HG02759 (cell line): Measurements from ENCODE around the gene ENAH.
"Not testable (repeated sequence)": the region's sequence is repeated elsewhere in the genome, so short reads cannot be mapped to it uniquely, and the experiment has no call there.

Experiments used
- ATAC-seq: cut with Tn5 transposase; IDR thresholded peaks from one replicate; pipeline ENCODE4 v1.9.1; 2021; ENCODE audit warnings: mild to moderate bottlenecking, moderate library complexity; ENCODE audit not compliant: unreplicated experiment

The ENAH gene

DNA sequence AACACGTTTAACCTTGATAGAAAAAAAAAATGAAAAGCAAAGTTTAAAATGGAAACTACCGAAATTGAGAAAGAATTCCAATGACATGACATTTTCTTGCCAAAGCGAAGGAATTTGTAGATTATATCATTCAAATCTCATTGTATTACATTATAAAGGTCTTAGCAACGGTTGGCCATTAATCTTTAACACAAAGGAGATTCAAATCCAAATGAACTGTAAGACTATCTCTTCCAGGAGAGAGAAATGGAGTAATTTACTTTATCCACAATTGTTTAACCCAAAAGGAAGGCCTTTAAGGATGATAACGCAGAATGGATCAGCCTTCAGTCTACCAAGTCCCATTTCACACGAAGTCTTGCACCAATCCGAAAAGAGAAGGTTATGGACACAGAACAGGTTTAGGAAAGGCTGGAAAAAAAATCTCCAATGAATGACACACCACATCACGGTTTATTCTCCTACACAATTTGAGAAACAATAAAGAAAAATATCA is 1.5 kb downstream of the ENAH start:
- ATAC-seq = no peak

DNA sequence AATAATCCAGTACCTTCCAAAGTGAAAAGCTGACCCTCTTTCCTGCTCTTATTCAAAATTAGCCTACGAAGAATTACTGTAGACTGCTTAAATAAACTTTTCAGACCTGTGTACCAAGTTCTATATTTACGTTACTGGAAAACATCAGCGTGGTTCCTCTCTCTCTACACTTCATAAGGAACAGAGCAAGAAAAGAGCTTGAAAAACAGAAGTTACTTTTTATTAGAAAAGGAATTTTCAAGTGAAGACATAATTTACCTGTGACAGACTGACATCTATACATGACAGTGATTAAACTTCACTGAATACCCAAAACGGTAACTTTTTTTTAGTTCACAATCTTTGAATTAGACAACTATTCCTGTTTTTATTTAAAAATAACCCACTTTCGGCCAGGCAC is 2.7 kb downstream of the ENAH start:
- ATAC-seq = no peak

DNA sequence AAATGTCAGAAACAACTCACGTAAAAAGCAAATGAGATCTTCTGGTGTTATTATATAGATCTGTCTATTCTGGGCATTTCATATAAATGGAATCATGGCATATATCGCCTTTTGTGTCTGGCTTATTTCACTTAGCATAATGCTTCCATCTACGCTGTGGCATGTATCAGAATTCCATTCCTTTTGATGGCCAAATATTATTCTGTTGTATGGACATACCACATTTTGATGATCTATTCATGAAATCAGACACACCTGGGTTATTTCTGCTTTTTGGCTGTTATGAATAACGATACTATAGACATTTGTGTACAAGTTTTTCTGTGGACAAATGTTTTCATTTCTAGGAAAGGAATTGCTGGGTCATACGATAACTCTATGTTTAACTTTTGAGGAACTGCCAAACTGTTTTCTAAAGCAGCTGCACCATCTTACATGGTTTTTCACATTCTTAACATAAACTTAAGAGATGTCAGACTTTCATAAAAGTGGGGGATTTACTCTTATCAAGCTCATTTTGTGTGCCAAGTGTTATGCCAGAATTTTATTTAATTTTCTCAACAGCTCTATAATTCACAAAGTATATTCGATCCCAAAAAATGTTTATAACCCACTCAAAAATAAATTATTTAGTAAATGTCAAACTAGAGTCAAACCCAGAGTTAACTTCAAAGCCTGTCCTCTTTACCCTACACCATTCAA is 7.6 kb downstream of the ENAH start:
- no peak for ATAC-seq

- no peak for ATAC-seq
Measured at GRCh38 chr1:225644666-225645065, 8.3 kb downstream of the ENAH start.

GRCh38 chr1:225642177-225642576 is 10.7 kb downstream of the ENAH start:
- no peak for ATAC-seq

DNA sequence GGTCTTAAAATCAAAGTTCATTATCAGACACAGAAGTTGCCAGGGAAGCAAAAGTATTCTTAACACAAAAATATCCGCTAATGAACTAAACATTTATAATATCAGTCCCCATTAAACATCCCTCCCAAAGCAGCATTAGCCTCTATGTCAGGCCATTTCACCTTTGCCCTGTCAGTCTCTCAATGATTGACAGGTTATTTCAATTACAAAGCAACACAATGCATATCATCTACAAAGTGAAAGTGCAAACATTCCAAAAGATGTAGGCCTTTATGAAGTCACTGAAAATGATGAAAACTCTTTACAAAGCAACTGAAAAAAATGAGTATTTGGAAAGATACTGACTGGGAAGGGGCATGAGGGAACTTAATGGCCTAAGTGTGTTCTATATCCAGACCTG is 14.1 kb downstream of the ENAH start:
- ATAC-seq = no peak

DNA sequence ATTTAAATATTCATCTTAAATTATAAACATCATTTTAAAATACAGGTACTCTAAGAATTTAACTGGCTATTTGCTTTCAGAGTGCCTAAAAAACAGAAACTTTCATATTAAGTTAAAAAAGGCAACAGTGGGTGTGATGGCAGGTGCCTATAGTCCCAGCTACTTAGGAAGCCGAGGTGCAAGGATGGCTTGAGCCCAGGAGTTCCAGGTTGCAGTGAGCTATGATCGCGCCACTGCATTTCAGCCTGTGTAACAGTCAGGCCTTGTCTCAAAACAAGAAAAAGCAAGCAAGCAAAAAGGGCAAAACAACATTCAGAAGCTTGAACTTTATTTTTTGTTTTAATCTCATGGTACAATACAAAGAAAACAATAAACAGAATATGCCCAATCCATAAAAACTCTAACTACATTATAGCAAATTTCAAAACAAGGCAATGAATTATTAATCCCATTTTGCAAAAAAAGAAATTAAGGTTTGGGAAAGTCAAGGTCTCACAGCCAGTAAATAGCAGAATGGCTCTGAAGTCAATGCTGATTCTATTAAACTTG is 15.2 kb downstream of the ENAH start:
- ATAC-seq = no peak

DNA sequence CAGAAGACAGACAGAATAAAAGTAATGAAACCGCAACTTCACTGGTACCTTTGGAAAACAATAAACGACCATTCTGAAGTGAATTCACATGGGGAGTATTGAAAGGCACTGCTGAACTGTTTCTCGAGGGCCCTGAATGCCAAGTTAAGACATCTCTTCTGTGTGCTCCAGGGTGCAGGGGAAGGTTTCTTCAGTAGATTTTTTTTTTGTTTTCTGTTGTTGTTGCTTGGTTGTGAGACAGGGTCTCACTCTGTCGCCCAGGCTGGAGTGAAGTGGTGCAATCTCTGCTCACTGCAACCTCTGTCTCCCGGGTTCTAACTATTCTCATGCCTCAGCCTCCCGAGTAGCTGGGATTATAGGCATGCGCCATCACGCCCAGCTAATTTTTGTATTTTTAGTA is 15.9 kb downstream of the ENAH start:
- not testable (repeated sequence) for ATAC-seq

DNA sequence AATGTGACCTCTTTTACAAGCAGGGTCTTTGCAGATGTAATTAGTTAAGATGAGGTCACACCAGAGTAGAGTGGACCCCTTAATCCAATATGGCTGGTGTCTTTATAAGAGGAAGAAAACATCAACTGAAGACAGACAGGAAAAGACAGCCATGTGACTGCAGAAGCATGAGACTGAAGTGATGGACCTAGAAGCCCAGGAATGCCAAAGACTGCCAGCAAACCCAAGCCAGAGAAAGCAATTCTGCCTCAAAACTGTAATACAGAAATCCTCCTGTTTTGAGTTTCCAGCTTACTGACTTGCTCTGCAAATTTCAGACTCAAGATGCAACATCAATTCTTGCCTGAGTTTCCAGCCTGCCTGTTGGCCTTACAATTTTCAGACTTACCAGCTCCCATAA is 17.3 kb downstream of the ENAH start:
- ATAC-seq = no peak

DNA sequence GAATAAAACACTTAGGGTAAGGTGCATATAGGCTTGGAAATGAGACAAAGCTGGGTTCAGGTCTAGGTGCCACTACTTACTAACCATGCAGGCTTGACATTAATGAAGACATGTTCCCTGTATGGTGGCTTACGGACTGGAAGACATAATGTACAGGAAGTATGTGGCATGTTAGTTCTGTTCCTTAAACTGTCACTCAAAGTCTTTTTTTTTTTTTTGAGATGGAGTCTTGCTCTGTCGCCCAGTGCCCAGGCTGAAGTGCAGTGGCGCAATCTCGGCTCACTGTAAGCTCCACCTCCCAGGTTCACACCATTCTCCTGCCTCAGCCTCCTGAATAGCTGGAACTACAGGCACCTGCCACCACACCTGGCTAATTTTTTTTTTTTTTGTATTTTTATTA is 20.1 kb downstream of the ENAH start:
- ATAC-seq = not testable (repeated sequence)

- ATAC-seq = no peak
Measured at GRCh38 chr1:225631021-225631663, 21.8 kb downstream of the ENAH start.

GRCh38 chr1:225629483-225629882 is 23.4 kb downstream of the ENAH start:
- no peak for ATAC-seq

DNA sequence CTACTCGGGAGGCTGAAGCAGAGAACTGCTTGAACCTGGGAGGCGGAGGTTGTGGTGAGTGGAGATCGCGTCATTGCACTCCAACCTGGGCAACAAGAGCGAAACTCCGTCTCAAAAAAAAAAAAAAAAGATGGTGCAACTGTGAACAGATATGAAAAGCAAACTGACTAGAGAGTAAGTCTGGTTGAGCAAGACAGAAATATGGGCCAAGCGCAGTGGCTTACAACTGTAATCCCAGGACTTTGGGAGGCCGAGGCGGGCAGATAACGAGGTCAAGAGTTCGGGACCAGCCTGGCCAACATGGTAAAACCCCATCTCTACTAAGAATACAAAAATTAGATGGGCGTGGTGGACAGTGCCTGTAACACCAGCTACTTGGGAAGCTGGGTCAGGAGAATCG is 24.1 kb downstream of the ENAH start:
- ATAC-seq = not testable (repeated sequence)

GRCh38 chr1:225627304-225627947 is 25.5 kb downstream of the ENAH start:
- no peak for ATAC-seq

GRCh38 chr1:225626698-225627097 is 26.2 kb downstream of the ENAH start:
- no peak for ATAC-seq

- no peak for ATAC-seq
Measured at GRCh38 chr1:225617956-225618355, 35.0 kb downstream of the ENAH start.

- ATAC-seq = no peak
Measured at GRCh38 chr1:225617479-225617878, 35.4 kb downstream of the ENAH start.

GRCh38 chr1:225615403-225615790 is 37.5 kb downstream of the ENAH start:
- ATAC-seq = not testable (repeated sequence)

DNA sequence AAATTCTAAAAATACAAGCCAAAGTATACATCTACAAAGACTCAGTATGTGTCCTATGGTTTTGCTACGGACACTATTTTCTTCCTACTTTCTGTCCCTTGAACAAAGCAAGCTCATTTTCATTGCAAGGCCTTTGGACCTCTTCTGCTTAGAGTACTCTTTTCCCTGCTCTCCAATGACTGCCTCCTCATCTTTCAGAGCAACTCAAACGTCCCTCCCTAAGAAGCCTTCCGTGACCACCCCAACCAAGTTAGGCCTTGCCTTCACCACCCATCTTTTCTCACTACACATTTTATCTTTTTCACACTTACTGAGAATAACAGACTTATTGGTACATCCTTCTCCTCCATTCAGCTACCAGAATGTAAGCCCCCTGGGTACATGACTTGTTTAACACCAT is 39.9 kb downstream of the ENAH start:
- no peak for ATAC-seq

GRCh38 chr1:225612287-225612686 is 40.6 kb downstream of the ENAH start:
- no peak for ATAC-seq

DNA sequence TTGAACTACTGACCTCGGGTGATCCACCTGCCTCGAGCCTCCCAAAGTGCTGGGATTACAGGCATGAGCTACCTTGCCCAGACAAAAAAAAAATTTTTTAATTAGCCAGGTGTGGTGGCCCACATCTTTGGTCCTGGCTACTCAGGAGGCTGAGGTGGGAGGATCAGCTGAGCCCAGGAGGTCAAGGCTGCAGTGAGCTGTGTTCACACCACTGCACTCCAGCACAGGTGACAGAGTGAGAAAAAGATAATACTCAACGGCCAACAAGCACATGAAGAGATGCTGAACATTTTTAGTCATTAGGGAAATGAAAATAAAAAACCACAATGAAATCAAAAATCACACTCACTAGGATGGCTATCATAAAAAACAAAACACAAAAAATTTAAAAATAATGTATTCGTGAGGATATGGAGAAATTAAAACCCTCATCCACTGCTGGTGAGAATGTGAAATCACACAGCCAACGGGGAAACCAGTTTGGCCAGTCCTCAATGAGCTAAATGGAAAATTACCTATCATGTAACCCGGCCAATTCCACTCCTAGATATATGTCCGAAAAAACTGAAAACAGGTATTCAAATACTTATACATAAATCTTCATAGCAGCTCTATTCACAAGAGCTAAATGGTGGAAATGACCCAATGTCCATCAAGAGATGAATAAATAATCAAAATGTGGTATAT is 41.2 kb downstream of the ENAH start:
- no peak for ATAC-seq
